HFFc6 (cell line): ENCODE measurements around the gene PARVA. TPM values are rescaled to one million over a fixed set of nuclear protein-coding genes. Genes with fewer than 3 reads are reported as not detected.

Experiments
- DNase-seq: peaks from one replicate; pipeline ENCODE4 v3.0.0-alpha.2; 2018
- H3K27ac Mint-ChIP-seq: 2 replicates; pipeline ENCODE4 v1.8.0; 2020; ENCODE audit warnings: mild to moderate bottlenecking, mixed read lengths
- H3K27me3 Mint-ChIP-seq: 2 replicates; pipeline ENCODE4 v1.8.0; 2021; ENCODE audit warnings: mild to moderate bottlenecking, moderate library complexity, mixed read lengths; ENCODE audit not compliant: insufficient read depth
- H3K36me3 Mint-ChIP-seq: 2 replicates; pipeline ENCODE4 v1.8.0; 2021; ENCODE audit warnings: low read depth, mixed read lengths
- H3K4me1 Mint-ChIP-seq: 2 replicates; pipeline ENCODE4 v1.8.0; 2020; ENCODE audit warnings: low read depth, mixed read lengths
- H3K4me3 Mint-ChIP-seq: 2 replicates; pipeline ENCODE4 v1.8.0; 2020; ENCODE audit warnings: mild to moderate bottlenecking, moderate library complexity, mixed read lengths
- H3K9me3 Mint-ChIP-seq: 2 replicates; pipeline ENCODE4 v1.8.0; 2020; ENCODE audit warnings: mild to moderate bottlenecking, mixed read lengths
- CTCF ChIP-seq: fragments of 200-600 bp; sonication (generic); IDR thresholded peaks from 2 replicates; pipeline ENCODE4 v1.5.0; 2021; ENCODE audit warnings: antibody characterized with exemption, mild to moderate bottlenecking
- total RNA-seq, 6 experiments: library from RNA; stranded (reverse); fragmentation: NEBNext Ultra II Directional; extraction: Animal tissue kit (Norgen Biotek cat#: 25700); gene quantifications; 2 replicates in 1 of 6; 3 replicates in 5 of 6; pipeline ENCODE4 v1.2.3, GENCODE V29; 2021

Gene PARVA
- total RNA-seq, 6 experiments from 2014 or later: 150 to 237 (median 184) TPM

GRCh38 chr11:12388939-12389670 is 11.7 kb downstream of the PARVA start:
- Mint-ChIP-seq H3K36me3 (peaks cover 31% of the 10 kb centered on the region), H3K9me3 (no peaks in the 10 kb centered on the region), H3K4me3 (no peak overlapping the region), H3K4me1 (peaks cover 73% of the 10 kb centered on the region), H3K27ac (peak overlapping the region; percentile 69), H3K27me3 (no peaks in the 10 kb centered on the region; the same call in 1 of the 2 replicates)
- no peak for DNase-seq
- TF ChIP-seq CTCF: no peak

GRCh38 chr11:12389676-12390657 is 12.6 kb downstream of the PARVA start:
- Mint-ChIP-seq H3K27me3 (no peaks in the 10 kb centered on the region), H3K4me3 (peak overlapping the region; percentile 15; the same call in 1 of the 2 replicates), H3K4me1 (peaks cover 69% of the 10 kb centered on the region), H3K9me3 (no peaks in the 10 kb centered on the region), H3K27ac (peak overlapping the region; percentile 69), H3K36me3 (peaks cover 28% of the 10 kb centered on the region)
- DNase-seq: no peak
- TF ChIP-seq CTCF: no peak

- peak overlapping the region; percentile 69 for H3K27ac Mint-ChIP-seq
- no peak for TF ChIP-seq CTCF
- no peak overlapping the region for H3K4me3 Mint-ChIP-seq
- no peaks in the 10 kb centered on the region for H3K9me3 Mint-ChIP-seq
- H3K4me1 Mint-ChIP-seq: peaks cover 68% of the 10 kb centered on the region
- no peaks in the 10 kb centered on the region for H3K27me3 Mint-ChIP-seq
- no peak for DNase-seq
- H3K36me3 Mint-ChIP-seq: peaks cover 35% of the 10 kb centered on the region
These were observed 13.3 kb downstream of the PARVA start for GRCh38 chr11:12390687-12391110.

GRCh38 chr11:12392672-12393071 is 15.3 kb downstream of the PARVA start:
- no peaks in the 10 kb centered on the region for H3K9me3 Mint-ChIP-seq
- no peak overlapping the region for H3K4me3 Mint-ChIP-seq
- H3K4me1 Mint-ChIP-seq: peaks cover 63% of the 10 kb centered on the region

More at GRCh38 chr11:12392672-12393071, 15.3 kb downstream of the PARVA start:
- no peak for DNase-seq
- Mint-ChIP-seq H3K36me3 (peaks cover 26% of the 10 kb centered on the region), H3K27me3 (no peaks in the 10 kb centered on the region), H3K27ac (no peak overlapping the region)
- TF ChIP-seq CTCF: no peak
